G401.6 (cell line): ENCODE results near the gene ERLIN1.
"Not testable (repeated sequence)": the region's sequence is repeated elsewhere in the genome, so short reads cannot be mapped to it uniquely, and the experiment has no call there.

Source experiments
- FAIRE-seq: peaks from 2 replicates; lab custom pipeline; 2012; peaks lifted over from hg19 to GRCh38; lab: Jason Lieb, UNC

The ERLIN1 gene

DNA sequence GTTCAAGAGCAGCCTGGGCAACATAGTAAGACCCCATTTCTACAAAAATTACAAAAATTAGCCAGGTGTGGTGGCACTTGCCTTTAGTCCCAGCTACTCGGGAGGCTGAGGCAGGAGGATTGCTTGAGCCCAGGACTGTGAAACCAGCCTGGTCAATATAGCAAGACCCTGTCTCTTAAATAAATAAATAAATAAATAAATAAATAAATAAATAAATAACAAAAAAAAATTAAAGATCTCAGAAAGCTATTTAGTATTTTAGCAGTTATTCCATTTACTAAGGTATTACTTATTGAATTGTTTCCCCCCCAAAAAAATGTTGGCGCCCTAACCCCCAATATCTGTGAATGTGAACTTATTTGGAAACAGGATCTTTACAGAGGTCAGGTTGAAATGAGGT, 53.4 kb downstream of the ERLIN1 start:
- no peak for FAIRE-seq

DNA sequence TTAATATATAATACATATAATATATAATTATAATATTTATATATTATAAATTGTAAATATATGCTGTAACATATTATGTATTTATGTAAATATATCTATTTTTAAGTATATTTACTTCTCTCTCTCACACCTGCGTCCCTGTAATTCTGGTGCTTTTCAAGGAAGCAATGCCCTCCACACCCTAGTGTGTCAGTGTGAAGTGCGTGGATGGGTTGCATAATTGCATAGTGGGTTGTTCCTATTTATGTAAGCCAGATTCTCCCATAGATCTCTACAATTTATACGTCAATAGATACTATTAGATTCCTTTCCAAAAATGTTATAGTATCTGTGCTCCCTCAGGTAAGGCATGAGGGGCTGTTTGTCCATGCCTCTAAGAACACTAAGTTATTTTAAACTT, 54.3 kb downstream of the ERLIN1 start:
- FAIRE-seq, result no peak

GRCh38 chr10:100130831-100131230, 55.0 kb downstream of the ERLIN1 start:
- FAIRE-seq, result no peak

DNA sequence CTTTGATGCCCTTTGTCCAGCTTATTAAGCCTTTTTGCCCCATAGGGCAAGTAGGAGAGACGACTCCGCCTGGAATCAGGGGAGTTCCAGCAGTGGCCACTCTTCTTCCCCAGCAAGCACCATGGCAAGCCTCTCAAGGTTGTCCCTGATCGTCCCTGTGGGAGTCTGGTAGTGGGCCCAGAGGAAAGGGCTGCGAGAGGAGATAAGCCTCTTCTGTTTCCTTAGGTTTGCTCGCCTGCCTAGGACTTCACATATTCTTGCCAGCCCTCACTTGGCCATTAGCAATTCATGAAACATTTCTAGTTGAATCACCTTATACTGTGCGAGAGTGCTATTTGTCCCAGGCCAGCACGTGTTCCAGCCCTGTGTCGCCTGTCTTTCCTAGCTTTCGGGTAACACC, 56.4 kb downstream of the ERLIN1 start:
- no peak for FAIRE-seq

DNA sequence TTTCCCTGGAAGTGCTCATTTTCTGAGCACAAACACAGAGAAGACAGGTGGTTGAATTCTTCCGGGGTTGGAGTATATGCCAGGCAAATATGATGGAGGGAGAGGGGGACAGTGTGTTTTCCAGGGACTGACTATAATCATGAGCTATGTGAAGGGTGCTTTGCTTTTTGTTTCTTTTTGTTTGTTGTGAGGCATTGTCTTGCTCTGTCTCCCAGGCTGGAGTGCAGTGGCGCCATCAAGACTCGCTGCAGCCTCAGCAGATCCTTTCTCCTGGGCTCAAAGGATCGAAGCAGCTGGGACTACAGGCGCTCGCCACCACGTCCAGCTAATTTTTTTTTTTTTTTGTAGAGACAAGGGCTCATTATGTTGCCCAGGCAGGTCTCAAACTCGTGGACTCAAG, 56.9 kb downstream of the ERLIN1 start:
- FAIRE-seq, result no peak

- FAIRE-seq, result not testable (repeated sequence)
Measured at GRCh38 chr10:100125335-100125734, 60.5 kb downstream of the ERLIN1 start.

- FAIRE-seq, result no peak
Measured at GRCh38 chr10:100124097-100124496, 61.7 kb downstream of the ERLIN1 start.

GRCh38 chr10:100122780-100123179, 63.0 kb downstream of the ERLIN1 start:
- FAIRE-seq, result no peak

DNA sequence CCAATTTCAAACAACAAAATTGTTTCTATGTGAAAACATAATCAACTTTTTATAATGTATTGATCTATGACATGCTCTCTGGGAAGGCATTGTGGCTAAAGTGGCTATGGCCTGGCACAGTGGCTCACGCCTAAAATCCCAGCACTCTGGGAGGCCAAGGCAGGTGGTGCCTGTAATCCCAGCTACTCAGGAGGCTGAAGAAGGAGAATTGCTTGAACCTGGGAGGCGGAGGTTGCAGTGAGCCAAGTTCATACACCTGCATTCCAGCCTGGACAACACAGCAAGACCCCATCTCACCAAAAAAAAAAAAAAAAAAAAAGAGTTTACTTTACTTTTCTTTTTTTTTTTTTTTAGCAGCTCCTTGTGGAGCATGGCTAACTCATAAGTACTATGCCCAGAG, 65.3 kb downstream of the ERLIN1 start:
- no peak for FAIRE-seq

DNA sequence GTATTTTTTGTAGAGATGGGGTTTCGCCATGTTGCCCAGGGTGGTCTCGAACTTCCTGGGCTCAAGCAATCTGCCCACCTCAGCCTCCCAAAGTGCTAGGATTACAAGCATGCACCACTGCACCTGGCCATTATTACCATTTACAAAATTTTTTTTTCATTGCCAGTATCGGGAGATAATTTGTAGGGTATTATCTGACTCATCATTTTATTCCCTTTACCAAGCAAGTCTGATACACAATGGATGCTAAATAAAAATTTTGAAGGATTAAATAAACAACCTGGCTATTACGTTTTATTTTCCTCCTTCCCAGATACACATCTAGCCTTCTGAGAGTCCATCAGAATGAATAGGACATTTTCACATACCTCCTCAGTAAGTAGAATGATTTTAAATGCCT, 66.1 kb downstream of the ERLIN1 start:
- no peak for FAIRE-seq

DNA sequence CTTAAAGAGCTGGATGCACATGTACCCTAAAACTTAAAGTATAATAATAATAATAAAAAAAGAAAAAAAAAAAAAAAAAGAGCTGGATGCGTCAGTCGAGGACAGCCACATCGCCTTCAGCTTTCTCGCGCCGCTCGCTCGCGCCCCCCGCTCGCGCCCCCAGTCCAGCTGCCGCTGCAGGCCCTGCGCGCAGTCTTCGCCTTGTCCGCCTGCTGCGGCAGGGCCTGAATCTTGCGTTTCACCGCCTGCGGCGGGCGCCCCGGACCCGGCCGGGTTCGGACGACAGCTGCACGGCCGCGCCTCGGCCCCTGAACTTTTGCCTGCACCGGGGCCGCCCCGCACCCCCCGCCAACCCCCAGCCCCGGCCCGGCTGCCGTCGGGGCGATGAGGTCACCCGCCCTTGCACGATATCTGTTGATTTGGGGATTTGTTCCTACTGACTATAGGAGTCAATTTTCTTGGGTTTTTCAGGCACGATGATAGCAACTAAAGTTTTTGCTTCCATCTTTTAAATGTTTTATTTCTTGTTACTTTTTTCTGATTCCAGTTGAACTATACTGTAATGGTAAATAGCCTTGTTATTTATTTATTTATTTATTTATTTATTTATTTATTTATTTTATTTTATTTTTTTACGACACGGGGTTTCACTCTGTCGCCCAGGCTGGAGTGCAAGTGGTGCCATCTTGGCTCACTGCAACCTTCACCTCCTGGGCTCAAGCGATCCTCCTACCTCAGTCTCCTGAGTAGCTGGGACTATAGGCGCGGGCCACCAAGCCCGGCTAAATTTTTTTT, 70.7 kb downstream of the ERLIN1 start:
- FAIRE-seq, result no peak

DNA sequence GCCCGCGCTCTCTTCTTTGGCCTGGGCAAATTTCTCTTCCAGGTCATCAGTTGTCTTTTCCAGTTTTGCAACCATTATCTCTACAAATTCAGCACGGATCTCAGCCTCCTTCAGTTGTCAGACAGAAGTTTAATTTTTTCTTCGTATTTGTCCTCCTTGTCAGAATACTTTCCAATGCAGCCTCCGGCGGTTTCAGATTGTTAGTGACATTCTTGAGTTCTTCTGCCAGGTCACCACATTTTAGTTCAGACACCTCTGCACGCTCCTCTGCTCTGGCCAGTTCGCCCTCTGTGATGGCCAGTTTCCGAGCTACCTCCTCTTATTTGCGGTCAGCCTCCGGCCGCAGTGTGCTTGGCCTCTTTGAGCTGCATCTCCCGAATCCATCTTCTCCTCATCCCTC, 71.4 kb downstream of the ERLIN1 start:
- no peak for FAIRE-seq

DNA sequence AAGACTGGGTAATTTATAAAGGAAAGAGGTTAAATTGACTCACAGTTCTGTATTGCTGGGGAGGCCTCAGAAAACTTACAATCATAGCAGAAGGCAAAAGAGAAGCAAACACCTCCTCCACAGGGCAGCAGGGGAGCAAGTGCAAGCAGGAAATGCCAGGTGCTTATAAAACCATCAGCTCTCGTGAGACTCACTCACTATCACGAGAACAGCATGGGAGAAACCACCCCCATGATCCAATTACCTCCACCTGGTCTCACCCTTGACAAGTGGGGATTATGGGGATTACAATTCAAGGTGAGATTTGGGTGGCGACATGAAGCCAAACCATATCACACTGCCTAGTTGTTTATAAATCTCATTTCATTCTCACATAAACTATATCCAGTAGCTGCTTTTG, 76.2 kb downstream of the ERLIN1 start:
- no peak for FAIRE-seq

GRCh38 chr10:100106865-100107264, 79.0 kb downstream of the ERLIN1 start:
- FAIRE-seq, result no peak

DNA sequence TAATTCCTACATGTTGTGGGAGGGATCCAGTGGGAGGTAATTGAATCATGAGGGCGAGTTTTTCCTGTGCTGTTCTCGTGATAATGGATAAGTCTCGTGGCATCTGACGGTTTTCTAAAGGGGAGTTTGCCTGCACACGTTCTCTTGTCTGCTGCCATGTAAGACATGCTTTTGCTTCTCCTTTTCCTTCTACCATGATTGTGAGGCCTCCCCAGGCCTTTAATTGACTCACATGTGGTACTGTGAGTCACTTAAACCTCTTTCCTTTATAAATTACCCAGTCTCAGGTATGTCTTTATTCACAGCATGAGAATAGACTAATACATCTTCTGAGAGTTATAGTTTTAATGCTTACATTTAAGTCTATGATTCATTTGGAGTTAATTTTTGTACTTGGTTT, 81.5 kb downstream of the ERLIN1 start:
- FAIRE-seq, result no peak

- no peak for FAIRE-seq
Measured at GRCh38 chr10:100103581-100103980, 82.2 kb downstream of the ERLIN1 start.

- no peak for FAIRE-seq
Measured at GRCh38 chr10:100101192-100102076, 84.4 kb downstream of the ERLIN1 start.

GRCh38 chr10:100100651-100101184, 85.1 kb downstream of the ERLIN1 start:
- no peak for FAIRE-seq
